Measurements from ENCODE around the gene FCRL1.

Gene FCRL1, protein sequence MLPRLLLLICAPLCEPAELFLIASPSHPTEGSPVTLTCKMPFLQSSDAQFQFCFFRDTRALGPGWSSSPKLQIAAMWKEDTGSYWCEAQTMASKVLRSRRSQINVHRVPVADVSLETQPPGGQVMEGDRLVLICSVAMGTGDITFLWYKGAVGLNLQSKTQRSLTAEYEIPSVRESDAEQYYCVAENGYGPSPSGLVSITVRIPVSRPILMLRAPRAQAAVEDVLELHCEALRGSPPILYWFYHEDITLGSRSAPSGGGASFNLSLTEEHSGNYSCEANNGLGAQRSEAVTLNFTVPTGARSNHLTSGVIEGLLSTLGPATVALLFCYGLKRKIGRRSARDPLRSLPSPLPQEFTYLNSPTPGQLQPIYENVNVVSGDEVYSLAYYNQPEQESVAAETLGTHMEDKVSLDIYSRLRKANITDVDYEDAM

DNA sequence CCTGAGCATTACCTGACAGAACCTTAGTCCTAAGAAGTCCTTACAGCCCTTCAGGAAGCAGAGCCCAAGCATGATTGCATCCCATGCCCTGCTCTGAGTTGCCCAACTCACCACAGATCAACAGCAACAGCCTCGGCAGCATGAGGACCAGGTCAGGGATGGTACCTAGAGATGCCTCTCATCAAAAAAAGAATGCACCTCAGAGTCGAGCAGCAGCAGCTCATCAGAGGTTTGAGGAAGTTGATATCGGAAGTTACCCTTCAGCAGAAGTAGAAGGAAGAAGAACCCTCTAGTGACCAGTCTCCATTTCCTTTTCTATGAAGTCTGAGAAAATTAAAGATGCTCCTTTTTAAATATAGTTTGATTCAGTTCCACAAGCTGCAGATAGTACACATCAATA, at the start of gene FCRL1:
Gene FCRL1, minus strand, starts transcription at position 225 of the 400 bp plus-strand sequence. Its CDS starts 83 bp downstream, at position 142.
- H3K4me3 ChIP-seq (replicated peaks; ENCODE audit: low read depth, low read length), result no peak within 1 kb of the TSS
- TF ChIP-seq, protein P1, sequence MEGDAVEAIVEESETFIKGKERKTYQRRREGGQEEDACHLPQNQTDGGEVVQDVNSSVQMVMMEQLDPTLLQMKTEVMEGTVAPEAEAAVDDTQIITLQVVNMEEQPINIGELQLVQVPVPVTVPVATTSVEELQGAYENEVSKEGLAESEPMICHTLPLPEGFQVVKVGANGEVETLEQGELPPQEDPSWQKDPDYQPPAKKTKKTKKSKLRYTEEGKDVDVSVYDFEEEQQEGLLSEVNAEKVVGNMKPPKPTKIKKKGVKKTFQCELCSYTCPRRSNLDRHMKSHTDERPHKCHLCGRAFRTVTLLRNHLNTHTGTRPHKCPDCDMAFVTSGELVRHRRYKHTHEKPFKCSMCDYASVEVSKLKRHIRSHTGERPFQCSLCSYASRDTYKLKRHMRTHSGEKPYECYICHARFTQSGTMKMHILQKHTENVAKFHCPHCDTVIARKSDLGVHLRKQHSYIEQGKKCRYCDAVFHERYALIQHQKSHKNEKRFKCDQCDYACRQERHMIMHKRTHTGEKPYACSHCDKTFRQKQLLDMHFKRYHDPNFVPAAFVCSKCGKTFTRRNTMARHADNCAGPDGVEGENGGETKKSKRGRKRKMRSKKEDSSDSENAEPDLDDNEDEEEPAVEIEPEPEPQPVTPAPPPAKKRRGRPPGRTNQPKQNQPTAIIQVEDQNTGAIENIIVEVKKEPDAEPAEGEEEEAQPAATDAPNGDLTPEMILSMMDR (IDR thresholded peaks at IDR 0.05; ENCODE audit: low read length, missing control alignments), result no peak
- no peak for DNase-seq (ENCODE audit: low read depth)

DNA sequence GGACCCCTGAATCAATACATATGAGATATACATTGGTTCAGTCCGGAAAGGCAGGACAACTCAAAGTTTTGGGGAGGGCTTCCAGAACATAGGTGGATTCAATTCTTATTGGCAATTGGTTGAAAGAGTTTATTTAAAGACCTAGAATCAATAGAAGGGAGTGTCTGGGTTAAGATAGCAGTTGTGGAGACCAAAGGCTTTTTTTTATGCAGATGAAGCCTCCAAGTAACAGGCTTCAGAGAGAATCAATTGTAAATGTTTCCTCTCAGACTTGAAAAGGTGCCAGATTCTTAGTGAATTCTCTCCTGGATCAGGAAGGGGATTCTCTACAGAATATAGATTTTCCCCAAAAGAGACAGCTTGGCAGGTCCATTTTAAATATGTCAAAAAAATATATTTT, 48.7 kb upstream of the FCRL1 start:
- no peak for DNase-seq (ENCODE audit: low read depth)
- TF ChIP-seq, protein P1 (IDR thresholded peaks at IDR 0.05; ENCODE audit: low read length, missing control alignments), result no peak

DNA sequence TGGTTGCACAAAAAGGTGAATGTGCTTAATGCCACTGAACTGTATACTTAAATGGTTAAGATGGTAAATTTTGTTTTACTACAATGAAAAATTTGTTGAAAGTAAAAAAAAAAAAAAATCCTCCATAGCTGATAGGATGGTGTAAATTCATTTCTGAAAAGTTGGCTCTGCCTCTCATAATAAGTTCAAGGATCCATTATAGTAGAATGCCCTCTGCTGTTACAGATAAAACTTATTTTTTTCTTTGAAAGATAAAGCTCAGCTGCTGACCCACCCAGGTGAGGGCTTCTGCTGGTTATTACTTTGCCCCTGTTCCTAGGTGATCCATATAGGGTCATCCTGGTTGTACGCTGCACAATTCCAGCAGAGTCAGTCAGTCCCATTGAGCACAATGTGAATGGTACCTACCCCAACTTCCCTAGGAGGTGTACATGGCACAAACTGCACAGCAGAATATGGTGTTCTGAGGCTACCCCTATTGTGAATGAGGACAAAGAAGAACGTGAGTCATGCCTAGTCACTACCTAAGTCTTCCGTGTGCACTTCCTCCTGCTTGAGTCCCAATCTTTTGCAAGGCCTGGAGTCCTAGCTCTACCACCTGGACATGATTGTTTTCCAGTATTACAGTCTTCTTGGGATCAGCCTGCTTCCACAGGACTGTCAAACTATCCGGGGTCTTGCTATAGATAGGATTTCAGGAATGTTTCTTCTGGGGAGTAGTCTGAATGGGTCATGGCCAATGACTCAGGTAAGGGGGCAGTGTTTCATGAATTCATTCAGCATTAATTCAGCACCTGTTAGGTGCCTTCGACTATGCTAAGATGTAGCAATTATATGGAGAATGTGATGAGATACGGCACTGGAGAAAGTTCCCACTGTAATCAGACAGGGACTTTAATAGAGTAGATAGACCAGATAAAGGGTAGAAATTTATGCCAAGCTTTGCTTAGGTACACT, 42.5 kb upstream of the FCRL1 start:
- no peak overlapping the region for H3K4me3 ChIP-seq (replicated peaks; ENCODE audit: low read depth, low read length)
- no peak for DNase-seq (ENCODE audit: low read depth)
- TF ChIP-seq, protein P1 (IDR thresholded peaks at IDR 0.05; ENCODE audit: low read length, missing control alignments), result no peak

More for the DNA sequence above, 48.7 kb upstream of the FCRL1 start:
- no peak overlapping the region for H3K4me3 ChIP-seq (replicated peaks; ENCODE audit: low read depth, low read length)

DNA sequence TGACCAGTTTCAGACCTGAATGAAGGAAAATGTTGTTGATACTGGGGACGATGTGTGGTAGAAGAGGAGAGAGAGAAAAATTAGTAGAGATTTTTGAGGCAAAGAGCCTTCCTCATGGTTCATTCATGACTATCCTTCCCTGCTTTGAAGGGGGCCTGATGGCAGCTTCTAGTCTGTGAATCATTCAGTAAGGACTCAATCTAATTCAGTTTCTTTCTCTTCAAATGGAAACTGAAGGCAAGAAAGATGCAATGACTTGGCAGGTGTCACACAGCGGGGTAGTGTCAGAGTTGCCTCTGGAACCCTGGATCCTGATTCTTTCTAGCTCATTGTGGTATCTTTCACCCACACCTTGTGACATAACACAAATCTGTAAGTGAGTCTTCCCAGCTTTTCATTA, 36.6 kb upstream of the FCRL1 start:
- no peak for DNase-seq (ENCODE audit: low read depth)
- TF ChIP-seq, protein P1 (IDR thresholded peaks at IDR 0.05; ENCODE audit: low read length, missing control alignments), result no peak
- H3K4me3 ChIP-seq (replicated peaks; ENCODE audit: low read depth, low read length), result no peak overlapping the region

DNA sequence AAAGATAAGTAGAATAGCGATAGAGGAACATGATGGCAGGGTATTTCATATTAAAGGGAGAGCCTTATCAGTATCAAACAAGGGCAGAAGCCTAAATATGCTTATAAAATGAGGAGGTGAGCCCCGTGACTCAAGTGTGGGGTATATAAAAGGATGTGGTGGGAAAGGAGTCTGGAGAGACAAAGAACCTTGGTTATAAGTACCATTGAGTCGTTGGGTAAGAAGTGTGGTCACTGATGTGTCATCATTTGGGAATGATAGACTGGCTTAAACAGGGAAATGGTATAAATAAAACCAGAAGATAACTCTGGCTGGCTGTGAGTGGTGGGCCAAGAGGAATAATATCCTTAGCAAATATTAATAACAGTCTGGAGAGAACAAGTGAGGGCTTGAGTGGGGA, 32.6 kb upstream of the FCRL1 start:
- DNase-seq (ENCODE audit: low read depth), result no peak
- TF ChIP-seq, protein P1 (IDR thresholded peaks at IDR 0.05; ENCODE audit: low read length, missing control alignments), result no peak
- no peak overlapping the region for H3K4me3 ChIP-seq (replicated peaks; ENCODE audit: low read depth, low read length)

DNA sequence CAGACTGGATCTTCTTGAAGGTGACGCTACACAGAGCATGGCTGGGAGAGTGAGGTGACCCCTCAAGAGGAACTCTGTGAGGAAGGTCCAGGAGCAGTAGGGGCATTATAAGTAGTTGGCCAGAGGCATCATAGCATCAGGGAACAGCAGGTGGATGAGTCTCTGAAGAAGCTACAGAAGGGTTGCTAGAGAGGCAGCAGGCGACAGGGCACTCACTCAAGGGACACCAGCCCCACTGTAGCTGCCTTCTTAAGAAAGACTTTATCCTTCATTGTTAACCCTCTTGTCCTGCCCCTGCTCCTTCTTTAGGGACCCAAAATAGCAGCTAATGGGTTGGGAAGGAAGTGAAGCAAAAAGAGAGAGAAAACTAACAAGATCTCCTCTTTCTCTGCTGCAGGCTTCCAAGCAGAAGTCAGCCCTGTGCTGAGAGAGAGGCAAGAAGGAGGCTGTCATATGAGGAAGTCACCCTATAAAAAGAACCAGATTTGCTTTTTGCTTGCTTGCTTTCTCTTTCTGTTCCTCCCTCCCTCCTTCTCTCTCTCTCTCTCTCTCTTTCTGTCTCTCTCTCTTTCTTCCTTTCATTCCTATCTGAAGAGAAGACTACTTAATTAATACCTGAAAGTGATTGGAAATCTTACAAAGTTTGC, 29.4 kb upstream of the FCRL1 start:
- TF ChIP-seq, protein P1 (IDR thresholded peaks at IDR 0.05; ENCODE audit: low read length, missing control alignments), result no peak
- H3K4me3 ChIP-seq (replicated peaks; ENCODE audit: low read depth, low read length), result no peak overlapping the region
- DNase-seq (ENCODE audit: low read depth), result no peak
